Liver (tissue), 9 donors: ENCODE results near the gene ATRX. TPM values are rescaled to one million over a fixed set of nuclear protein-coding genes. Genes with fewer than 3 reads are reported as not detected.

ENCODE experiments used
- DNase-seq: peaks from one replicate; pipeline ENCODE4 v3.0.0-alpha.2; 2017; ENCODE audit warnings: low spot score
- H3K27ac ChIP-seq, 2 donors: one replicate each; pipeline ENCODE4 v1.7.0; 2013; ENCODE audit warnings: inconsistent platforms in 2 of 2, low read length in 2 of 2, control low read depth in 1 of 2, low read depth in 1 of 2, mild to moderate bottlenecking in 1 of 2
- H3K27me3 ChIP-seq, 4 donors: one replicate each; pipeline versions ENCODE4 v1.6.1 to v1.7.0; 2013; ENCODE audit warnings: low read length in 3 of 4, inconsistent platforms in 1 of 4, mild to moderate bottlenecking in 1 of 4, moderate library complexity in 1 of 4; ENCODE audit not compliant: control insufficient read depth in 4 of 4, insufficient read depth in 4 of 4
- H3K36me3 ChIP-seq, 4 donors: one replicate each; pipeline versions ENCODE4 v1.6.1 to v1.7.0; 2013; ENCODE audit warnings: low read length in 3 of 4, mild to moderate bottlenecking in 3 of 4, low read depth in 1 of 4, moderate library complexity in 1 of 4; ENCODE audit not compliant: control insufficient read depth in 4 of 4, insufficient read depth in 3 of 4
- H3K4me1 ChIP-seq, 4 donors: one replicate each; pipeline versions ENCODE4 v1.6.1 to v1.7.0; 2013; ENCODE audit warnings: low read length in 3 of 4, mild to moderate bottlenecking in 3 of 4, moderate library complexity in 1 of 4; ENCODE audit not compliant: control insufficient read depth in 4 of 4, insufficient read depth in 4 of 4
- H3K4me3 ChIP-seq, 3 donors: one replicate each; pipeline versions ENCODE4 v1.6.1 to v1.7.0; 2013; ENCODE audit warnings: low read length in 3 of 3, control low read depth in 1 of 3, low read depth in 1 of 3, mild to moderate bottlenecking in 1 of 3
- H3K9ac ChIP-seq, 2 donors: one replicate each; pipeline ENCODE4 v1.7.0; 2013; ENCODE audit warnings: low read length in 2 of 2, mild to moderate bottlenecking in 2 of 2, moderate library complexity in 2 of 2, control low read depth in 1 of 2, low read depth in 1 of 2
- H3K9me3 ChIP-seq, 4 donors: one replicate each; pipeline versions ENCODE4 v1.6.1 to v1.7.0; 2013; ENCODE audit warnings: low read length in 3 of 4; ENCODE audit not compliant: control insufficient read depth in 4 of 4
- CTCF ChIP-seq: fragments of 150-350 bp; IDR thresholded peaks from 2 replicates; pipeline ENCODE4 v1.5.1; 2017; ENCODE audit warnings: improper control_type of control experiment, low read depth, low read length; ENCODE audit not compliant: missing input control
- EGR1 ChIP-seq, 2 donors: IDR thresholded peaks; 2 replicates each; pipeline ENCODE4 v1.6.1; 2016 to 2018; ENCODE audit warnings: antibody characterized with exemption in 2 of 2, low read depth in 2 of 2
- GABPA ChIP-seq, 2 donors: IDR thresholded peaks in 1 of 2; conservative IDR thresholded peaks in 1 of 2; 2 replicates each; pipeline ENCODE4 v1.6.1; 2016; ENCODE audit warnings: antibody characterized with exemption in 2 of 2, mild to moderate bottlenecking in 1 of 2, moderate library complexity in 1 of 2
- HNF4A ChIP-seq, 2 donors: conservative IDR thresholded peaks; 2 replicates each; pipeline ENCODE4 v1.6.1; 2016; ENCODE audit warnings: antibody characterized with exemption in 2 of 2, mild to moderate bottlenecking in 2 of 2
- HNF4G ChIP-seq: IDR thresholded peaks from 2 replicates; pipeline ENCODE4 v1.6.1; 2016; ENCODE audit warnings: antibody characterized with exemption
- NR2F2 ChIP-seq: IDR thresholded peaks from 2 replicates; pipeline ENCODE4 v1.6.1; 2016; ENCODE audit warnings: antibody characterized with exemption
- RAD21 ChIP-seq, 2 donors: IDR thresholded peaks; 2 replicates each; pipeline ENCODE4 v1.6.1; 2016; ENCODE audit warnings: antibody characterized with exemption in 2 of 2, mild to moderate bottlenecking in 2 of 2
- REST ChIP-seq: IDR thresholded peaks from 2 replicates; pipeline ENCODE4 v1.6.1; 2016; ENCODE audit warnings: antibody characterized with exemption, mild to moderate bottlenecking
- RXRA ChIP-seq, 2 donors: IDR thresholded peaks; 2 replicates each; pipeline ENCODE4 v1.6.1; 2017 to 2018; ENCODE audit warnings: antibody characterized with exemption in 2 of 2, mild to moderate bottlenecking in 1 of 2
- SP1 ChIP-seq: IDR thresholded peaks from 2 replicates; pipeline ENCODE4 v1.6.1; 2018; ENCODE audit warnings: antibody characterized with exemption, mild to moderate bottlenecking
- TAF1 ChIP-seq: conservative IDR thresholded peaks from 2 replicates; pipeline ENCODE4 v1.6.1; 2016; ENCODE audit warnings: antibody characterized with exemption, mild to moderate bottlenecking
- YY1 ChIP-seq: IDR thresholded peaks from 2 replicates; pipeline ENCODE4 v1.6.1; 2016; ENCODE audit warnings: antibody characterized with exemption, mild to moderate bottlenecking
- WGBS: extraction: QIAGEN DNeasy Blood & Tissue Kit; methylation state at CpG from one replicate; pipeline ENCODE4 v1.1.7; 2013; 5-methylcytosine and 5-hydroxymethylcytosine counted together
- polyA plus RNA-seq, 2 donors: library from polyadenylated mRNA; stranded (reverse) in 1 of 2; unstranded in 1 of 2; fragments of 200-250 nt in 1 of 2; fragments of >200 nt in 1 of 2; fragmentation: Nextera tagmentation in 1 of 2; extraction: Ambion mirVana in 1 of 2; gene quantifications; one replicate each; pipeline versions ENCODE4 v1.2.1 to v1.2.3, GENCODE V29; 2013 to 2015
- total RNA-seq, 2 donors: library from RNA; depleted of rRNA; stranded (reverse); fragments of >200 nt; gene quantifications; one replicate each; pipeline ENCODE4 v1.2.3, GENCODE V29; 2014
- TF ChIP-seq, protein P1 (sequence below): IDR thresholded peaks from 2 replicates; pipeline ENCODE4 v1.6.1; 2016; ENCODE audit warnings: antibody characterized with exemption
- donor health status: healthy.
- donor health status: healthy.
- donor health status: healthy.
- donor health status: healthy.
- donor health status: healthy.

The ATRX gene
- total and polyA plus RNA-seq, 4 donors = 4.6 to 38.5 (median 32.0) TPM

DNA sequence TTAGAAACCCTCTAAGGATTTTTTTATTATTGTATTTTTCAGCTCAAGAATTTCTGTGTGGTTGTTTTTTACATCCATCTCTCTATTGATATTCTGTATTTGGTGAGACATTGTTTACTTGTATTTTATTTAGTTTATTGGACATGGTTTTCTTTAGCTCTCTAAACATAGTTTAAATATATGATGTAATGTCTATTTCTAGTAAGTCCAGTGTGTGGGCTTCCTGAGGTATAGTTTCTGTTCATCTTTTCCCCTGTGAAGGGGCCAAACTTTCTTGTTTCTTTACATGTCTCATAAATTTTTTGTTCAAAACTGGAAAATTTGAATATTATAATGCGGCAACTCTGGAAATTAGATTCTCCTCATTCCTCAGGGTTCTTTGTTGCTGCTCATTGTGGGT lies 28.2 kb upstream of the ATRX start:
- H3K9me3 ChIP-seq = no peaks in the 10 kb centered on the region
- no peaks in the 10 kb centered on the region for H3K4me1 ChIP-seq
- 98% methylated on average over 1 of the region's 1 CpG for WGBS
- H3K36me3 ChIP-seq = no peaks in the 10 kb centered on the region
- H3K9ac ChIP-seq = no peak overlapping the region
- no peaks in the 10 kb centered on the region for H3K27me3 ChIP-seq
- TF ChIP-seq RAD21 (IDR thresholded peaks at IDR 0.05) (no peak), RXRA (IDR thresholded peaks at IDR 0.05) (no peak), TAF1 (no peak)
- H3K4me3 ChIP-seq = no peak overlapping the region
- H3K27ac ChIP-seq = no peak overlapping the region
- DNase-seq = no peak

- no peak for DNase-seq
- Histone ChIP-seq H3K36me3 (no peaks in the 10 kb centered on the region), H3K4me3 (no peak overlapping the region), H3K4me1 (no peaks in the 10 kb centered on the region), H3K27me3 (no peaks in the 10 kb centered on the region), H3K9me3 (no peaks in the 10 kb centered on the region), H3K9ac (no peak overlapping the region), H3K27ac (no peak overlapping the region)
- TF ChIP-seq YY1 (no peak), HNF4G (no peak), RAD21 (IDR thresholded peaks at IDR 0.05) (no peak)
- WGBS = 76% methylated on average over 1 of the region's 1 CpG
Measured at GRCh38 chrX:77802201-77802600, 16.2 kb upstream of the ATRX start.

DNA sequence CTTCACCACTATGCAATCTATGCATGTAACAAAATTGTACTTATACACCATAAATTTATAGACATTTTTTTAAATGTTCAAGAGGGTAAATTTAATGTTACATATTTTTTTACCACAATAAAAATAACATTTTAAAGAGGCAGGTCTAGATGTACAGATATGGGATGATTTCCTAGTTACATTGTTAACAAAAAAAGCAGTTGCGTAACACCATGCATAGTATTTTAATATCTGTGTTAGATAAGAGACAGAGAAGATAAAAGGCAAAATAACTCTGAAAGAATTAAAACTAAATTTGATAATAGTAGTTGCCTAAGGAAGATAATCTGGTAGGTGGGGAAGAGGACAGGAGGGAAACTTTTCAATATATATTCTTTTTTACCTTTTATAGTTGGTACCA lies 9.1 kb upstream of the ATRX start:
- Histone ChIP-seq H3K4me1 (no peaks in the 10 kb centered on the region), H3K9me3 (no peaks in the 10 kb centered on the region), H3K9ac (no peak overlapping the region), H3K27me3 (no peaks in the 10 kb centered on the region), H3K4me3 (no peak overlapping the region), H3K27ac (no peak overlapping the region), H3K36me3 (no peaks in the 10 kb centered on the region)
- DNase-seq = no peak
- TF ChIP-seq SP1 (no peak), HNF4A (conservative IDR thresholded peaks at IDR 0.05) (no peak), REST (no peak), CTCF (no peak), EGR1 (IDR thresholded peaks at IDR 0.05; ENCODE audit: low read depth in 2 of 2) (no peak), TAF1 (no peak), NR2F2 (no peak), RXRA (IDR thresholded peaks at IDR 0.05) (no peak), RAD21 (IDR thresholded peaks at IDR 0.05) (no peak), GABPA (IDR thresholded peaks at IDR 0.05 in 1 of 2, conservative IDR thresholded peaks at IDR 0.05 in 1 of 2) (no peak)
- TF ChIP-seq, protein P1, sequence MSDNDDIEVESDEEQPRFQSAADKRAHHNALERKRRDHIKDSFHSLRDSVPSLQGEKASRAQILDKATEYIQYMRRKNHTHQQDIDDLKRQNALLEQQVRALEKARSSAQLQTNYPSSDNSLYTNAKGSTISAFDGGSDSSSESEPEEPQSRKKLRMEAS = no peak
- 90% methylated on average over 1 of the region's 1 CpG for WGBS
